ENCODE results near the gene RNF41.
"Not testable (repeated sequence)": the region's sequence is repeated elsewhere in the genome, so short reads cannot be mapped to it uniquely, and the experiment has no call there.

DNA sequence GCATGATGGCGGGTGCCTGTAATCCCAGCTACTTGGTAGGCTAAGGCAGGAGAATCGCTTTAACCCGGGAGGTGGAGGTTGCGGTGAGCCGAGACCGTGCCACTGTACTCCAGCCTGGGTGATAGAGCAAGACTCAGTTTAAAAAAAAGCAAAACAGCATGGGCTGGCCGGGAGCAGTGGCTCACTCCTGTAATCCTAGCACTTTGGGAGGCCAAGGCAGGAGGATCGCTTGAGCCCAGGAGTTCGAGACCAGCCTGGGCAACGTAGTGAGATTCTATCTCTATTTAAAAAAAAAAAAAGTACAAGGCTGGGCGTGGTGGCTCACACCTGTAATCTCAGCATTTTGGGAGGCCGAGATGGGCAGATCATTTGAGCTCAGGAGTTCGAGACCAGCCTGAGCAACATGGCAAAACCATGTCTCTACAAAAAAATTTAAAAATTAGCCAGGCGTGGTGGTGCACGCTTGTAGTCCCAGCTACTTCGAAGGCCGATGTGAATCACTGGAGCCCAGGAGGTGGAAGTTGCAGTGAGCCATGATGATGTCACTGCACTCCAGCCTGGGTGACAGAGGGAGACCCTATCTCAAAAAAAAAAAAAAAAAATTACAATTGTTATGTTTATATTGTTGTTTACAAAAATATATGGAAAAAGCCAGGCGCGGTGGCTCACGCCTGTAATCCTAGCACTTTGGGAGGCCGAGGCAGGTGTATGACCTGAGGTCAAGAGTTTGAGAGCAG lies 65.1 kb downstream of the RNF41 start:
- TF ChIP-seq, protein P1, sequence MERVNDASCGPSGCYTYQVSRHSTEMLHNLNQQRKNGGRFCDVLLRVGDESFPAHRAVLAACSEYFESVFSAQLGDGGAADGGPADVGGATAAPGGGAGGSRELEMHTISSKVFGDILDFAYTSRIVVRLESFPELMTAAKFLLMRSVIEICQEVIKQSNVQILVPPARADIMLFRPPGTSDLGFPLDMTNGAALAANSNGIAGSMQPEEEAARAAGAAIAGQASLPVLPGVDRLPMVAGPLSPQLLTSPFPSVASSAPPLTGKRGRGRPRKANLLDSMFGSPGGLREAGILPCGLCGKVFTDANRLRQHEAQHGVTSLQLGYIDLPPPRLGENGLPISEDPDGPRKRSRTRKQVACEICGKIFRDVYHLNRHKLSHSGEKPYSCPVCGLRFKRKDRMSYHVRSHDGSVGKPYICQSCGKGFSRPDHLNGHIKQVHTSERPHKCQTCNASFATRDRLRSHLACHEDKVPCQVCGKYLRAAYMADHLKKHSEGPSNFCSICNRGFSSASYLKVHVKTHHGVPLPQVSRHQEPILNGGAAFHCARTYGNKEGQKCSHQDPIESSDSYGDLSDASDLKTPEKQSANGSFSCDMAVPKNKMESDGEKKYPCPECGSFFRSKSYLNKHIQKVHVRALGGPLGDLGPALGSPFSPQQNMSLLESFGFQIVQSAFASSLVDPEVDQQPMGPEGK (CRISPR knock-in tag; IDR thresholded peaks at IDR 0.05; ENCODE audit: borderline replicate concordance), result not testable (repeated sequence)
- not testable (repeated sequence) for TF ChIP-seq ZFP3 (CRISPR knock-in tag; IDR thresholded peaks at IDR 0.05); PPARA (CRISPR knock-in tag; IDR thresholded peaks at IDR 0.05; ENCODE audit: borderline replicate concordance); BACH2 (CRISPR knock-in tag; IDR thresholded peaks at IDR 0.05; ENCODE audit: borderline replicate concordance); ZNF8 (CRISPR knock-in tag; IDR thresholded peaks at IDR 0.05); TCF4 (CRISPR knock-in tag; IDR thresholded peaks at IDR 0.05; ENCODE audit: borderline replicate concordance)
- TF ChIP-seq, protein P2, sequence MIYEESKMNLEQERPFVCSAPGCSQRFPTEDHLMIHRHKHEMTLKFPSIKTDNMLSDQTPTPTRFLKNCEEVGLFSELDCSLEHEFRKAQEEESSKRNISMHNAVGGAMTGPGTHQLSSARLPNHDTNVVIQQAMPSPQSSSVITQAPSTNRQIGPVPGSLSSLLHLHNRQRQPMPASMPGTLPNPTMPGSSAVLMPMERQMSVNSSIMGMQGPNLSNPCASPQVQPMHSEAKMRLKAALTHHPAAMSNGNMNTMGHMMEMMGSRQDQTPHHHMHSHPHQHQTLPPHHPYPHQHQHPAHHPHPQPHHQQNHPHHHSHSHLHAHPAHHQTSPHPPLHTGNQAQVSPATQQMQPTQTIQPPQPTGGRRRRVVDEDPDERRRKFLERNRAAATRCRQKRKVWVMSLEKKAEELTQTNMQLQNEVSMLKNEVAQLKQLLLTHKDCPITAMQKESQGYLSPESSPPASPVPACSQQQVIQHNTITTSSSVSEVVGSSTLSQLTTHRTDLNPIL (CRISPR knock-in tag; IDR thresholded peaks at IDR 0.05; ENCODE audit: low read depth), result not testable (repeated sequence)
